Measurements from ENCODE around the gene GMPR2.

The GMPR2 gene

GRCh38 chr14:24279301-24280186 lies 46.8 kb downstream of the GMPR2 start:
- Histone ChIP-seq H3K36me3 (no peaks in the 10 kb centered on the region), H3K27me3 (ENCODE audit: insufficient read depth, low read depth, severe bottlenecking) (no peaks in the 10 kb centered on the region), H3K9me3 (ENCODE audit: severe bottlenecking) (no peaks in the 10 kb centered on the region), H3K4me3 (ENCODE audit: low read depth, low read length) (no peak overlapping the region), H3K27ac (no peak overlapping the region)
- TF ChIP-seq CTCF (IDR thresholded peaks at IDR 0.05; ENCODE audit: low read depth, low read length), result no peak
- no peak for DNase-seq

DNA sequence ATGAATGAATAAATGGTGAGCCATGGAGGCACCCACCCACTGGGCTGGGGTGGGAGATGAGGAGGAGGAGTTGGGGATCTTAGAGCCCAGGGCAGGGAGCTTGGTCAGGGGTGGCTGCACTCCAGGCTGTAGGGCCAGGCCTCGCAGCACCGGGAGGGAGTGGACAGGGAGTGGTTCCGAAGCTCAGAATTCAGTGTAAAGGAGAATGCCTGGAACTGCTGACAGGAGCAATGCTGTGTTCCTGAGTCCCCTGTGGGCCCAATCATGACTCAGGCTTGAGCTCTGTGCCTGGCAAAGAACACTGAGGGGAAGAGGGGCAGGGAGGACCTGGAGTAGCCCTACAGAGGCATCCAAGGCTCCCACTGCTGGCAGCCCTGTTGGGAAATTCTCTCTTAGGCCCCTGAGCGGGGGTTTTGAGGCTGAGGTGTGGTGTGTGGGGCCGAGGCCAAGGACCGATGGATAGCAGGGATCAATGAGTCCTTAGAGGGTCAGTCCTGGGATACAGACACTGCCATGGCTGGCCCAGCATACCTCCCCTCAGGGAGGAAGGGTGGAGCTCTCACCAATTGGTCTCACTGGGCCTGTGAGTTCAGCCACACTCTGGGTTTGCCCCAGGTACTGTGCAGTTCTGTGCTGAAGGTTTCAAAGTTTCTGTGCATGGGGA lies 48.2 kb downstream of the GMPR2 start:
- Histone ChIP-seq H3K27ac (no peak overlapping the region), H3K9me3 (ENCODE audit: severe bottlenecking) (no peaks in the 10 kb centered on the region), H3K36me3 (no peaks in the 10 kb centered on the region), H3K4me3 (ENCODE audit: low read depth, low read length) (no peak overlapping the region), H3K27me3 (ENCODE audit: insufficient read depth, low read depth, severe bottlenecking) (no peaks in the 10 kb centered on the region)
- no peak for DNase-seq
- TF ChIP-seq CTCF (IDR thresholded peaks at IDR 0.05; ENCODE audit: low read depth, low read length), result no peak

- no peak for DNase-seq
Measured at GRCh38 chr14:24281636-24282035, 48.9 kb downstream of the GMPR2 start.

GRCh38 chr14:24282736-24283135 lies 50.0 kb downstream of the GMPR2 start:
- Histone ChIP-seq H3K4me3 (ENCODE audit: low read depth, low read length) (no peak overlapping the region), H3K36me3 (no peaks in the 10 kb centered on the region), H3K27ac (no peak overlapping the region), H3K27me3 (ENCODE audit: insufficient read depth, low read depth, severe bottlenecking) (no peaks in the 10 kb centered on the region), H3K9me3 (ENCODE audit: severe bottlenecking) (no peaks in the 10 kb centered on the region)
- no peak for TF ChIP-seq CTCF (IDR thresholded peaks at IDR 0.05; ENCODE audit: low read depth, low read length)
- DNase-seq, result no peak

More at GRCh38 chr14:24281636-24282035, 48.9 kb downstream of the GMPR2 start:
- no peaks in the 10 kb centered on the region for H3K27me3 ChIP-seq (ENCODE audit: insufficient read depth, low read depth, severe bottlenecking)
- H3K4me3 ChIP-seq (ENCODE audit: low read depth, low read length), result no peak overlapping the region
- no peaks in the 10 kb centered on the region for H3K36me3 ChIP-seq
- H3K9me3 ChIP-seq (ENCODE audit: severe bottlenecking), result no peaks in the 10 kb centered on the region
- no peak for TF ChIP-seq CTCF (IDR thresholded peaks at IDR 0.05; ENCODE audit: low read depth, low read length)
- no peak overlapping the region for H3K27ac ChIP-seq

DNA sequence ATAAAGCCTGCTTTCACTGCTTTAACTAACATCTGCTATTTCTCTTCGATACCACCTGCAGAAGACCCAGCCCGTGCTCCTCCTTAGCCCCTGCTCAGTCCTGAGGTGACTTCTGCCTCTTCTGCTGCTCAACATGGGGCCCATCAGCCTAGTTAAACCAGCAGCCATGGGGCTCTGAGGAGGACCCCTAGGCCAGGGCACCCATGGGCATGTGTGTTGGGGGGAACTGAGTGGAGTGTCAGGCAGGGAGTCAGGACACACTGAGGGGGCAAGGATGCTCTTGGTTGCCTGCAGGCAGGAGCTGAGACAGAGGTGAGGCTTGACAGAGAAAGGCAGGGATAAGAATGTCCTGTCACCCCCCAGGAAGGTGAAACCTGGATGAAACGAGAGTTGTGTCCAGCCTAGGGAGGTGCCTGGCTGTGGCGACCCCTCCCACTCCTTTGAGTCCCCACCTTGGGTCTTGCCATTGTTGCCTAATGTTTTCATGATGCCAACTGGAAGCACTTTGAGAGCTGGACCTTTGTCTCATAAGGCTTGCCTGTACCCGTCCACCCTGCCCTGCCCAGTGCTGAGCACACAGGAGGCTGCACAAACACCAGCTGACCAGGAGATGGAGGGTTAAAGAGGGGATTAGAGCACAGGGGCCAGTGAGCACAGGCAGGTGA lies 51.2 kb downstream of the GMPR2 start:
- DNase-seq, result peak; percentile 36
- no peak for TF ChIP-seq CTCF (IDR thresholded peaks at IDR 0.05; ENCODE audit: low read depth, low read length)
- no peaks in the 10 kb centered on the region for H3K27me3 ChIP-seq (ENCODE audit: insufficient read depth, low read depth, severe bottlenecking)
- H3K36me3 ChIP-seq, result no peaks in the 10 kb centered on the region
- no peak overlapping the region for H3K4me3 ChIP-seq (ENCODE audit: low read depth, low read length)
- peak overlapping the region; percentile 43; the same call in 1 of the 2 replicates for H3K27ac ChIP-seq
- no peaks in the 10 kb centered on the region for H3K9me3 ChIP-seq (ENCODE audit: severe bottlenecking)

Measured in WERI-Rb-1 (cell line).